Neutrophil (primary cell): ENCODE data around the gene EAF2.

Experiments used
- H3K27ac ChIP-seq: fragments of 200-600 bp; sonication (generic); 2 replicates; pipeline ENCODE4 v1.5.1; 2016; ENCODE audit warnings: mild to moderate bottlenecking, moderate library complexity
- H3K27me3 ChIP-seq: fragments of 200-600 bp; sonication (generic); 2 replicates; pipeline ENCODE4 v1.6.0; 2016; ENCODE audit warnings: mild to moderate bottlenecking
- H3K36me3 ChIP-seq: fragments of 200-600 bp; sonication (generic); 2 replicates; pipeline ENCODE4 v1.5.1; 2017
- H3K4me1 ChIP-seq, 2 experiments: fragments of 200-600 bp in 1 of 2; sonication (generic) in 1 of 2; 1 replicate in 1 of 2; 2 replicates in 1 of 2; pipeline versions ENCODE4 v1.5.1 to v1.6.1; 2013 to 2016; ENCODE audit warnings: low read depth in 1 of 2, low read length in 1 of 2, mild to moderate bottlenecking in 1 of 2, moderate library complexity in 1 of 2; ENCODE audit not compliant: control insufficient read depth in 1 of 2, insufficient read depth in 1 of 2
- H3K4me3 ChIP-seq, 2 experiments: fragments of 200-600 bp in 1 of 2; sonication (generic) in 1 of 2; 1 replicate in 1 of 2; 2 replicates in 1 of 2; pipeline ENCODE4 v1.5.1; 2013 to 2016; ENCODE audit warnings: low read depth in 1 of 2, low read length in 1 of 2, mild to moderate bottlenecking in 1 of 2, moderate library complexity in 1 of 2
- H3K9me3 ChIP-seq: fragments of 200-600 bp; sonication (generic); 2 replicates; pipeline ENCODE4 v1.5.1; 2016
- CTCF ChIP-seq: fragments of 200-600 bp; sonication (generic); IDR thresholded peaks from 2 replicates; pipeline ENCODE4 v1.5.1; 2016; ENCODE audit warnings: antibody characterized with exemption

The EAF2 gene

GRCh38 chr3:121897296-121897695 lies 62.3 kb downstream of the EAF2 start:
- no peak overlapping the region for H3K27ac ChIP-seq
- no peaks in the 10 kb centered on the region for H3K27me3 ChIP-seq
- peaks cover 12 to 13% of the 10 kb centered on the region in 2 experiments for H3K4me1 ChIP-seq
- H3K4me3 ChIP-seq = no peak overlapping the region
- no peaks in the 10 kb centered on the region for H3K9me3 ChIP-seq
- peaks cover 39% of the 10 kb centered on the region for H3K36me3 ChIP-seq
- no peak for TF ChIP-seq CTCF

GRCh38 chr3:121913305-121913990 lies 78.4 kb downstream of the EAF2 start:
- Histone ChIP-seq H3K36me3 (peaks cover 55% of the 10 kb centered on the region), H3K27ac (no peak overlapping the region), H3K4me3 (no peak overlapping the region), H3K4me1 (no peaks in the 10 kb centered on the region), H3K9me3 (no peaks in the 10 kb centered on the region), H3K27me3 (no peaks in the 10 kb centered on the region)
- TF ChIP-seq CTCF = no peak

GRCh38 chr3:121914081-121914998 lies 79.3 kb downstream of the EAF2 start:
- no peak for TF ChIP-seq CTCF
- H3K27me3 ChIP-seq = no peaks in the 10 kb centered on the region
- no peaks in the 10 kb centered on the region for H3K9me3 ChIP-seq
- H3K36me3 ChIP-seq = peaks cover 61% of the 10 kb centered on the region
- H3K27ac ChIP-seq = no peak overlapping the region
- no peaks in the 10 kb centered on the region for H3K4me1 ChIP-seq
- H3K4me3 ChIP-seq = no peak overlapping the region

- TF ChIP-seq CTCF = no peak
- no peaks in the 10 kb centered on the region for H3K9me3 ChIP-seq
- H3K36me3 ChIP-seq = peaks cover 71% of the 10 kb centered on the region
- H3K4me1 ChIP-seq = no peaks in the 10 kb centered on the region
- no peak overlapping the region for H3K27ac ChIP-seq
- H3K4me3 ChIP-seq = no peak overlapping the region
- no peaks in the 10 kb centered on the region for H3K27me3 ChIP-seq
Observed at GRCh38 chr3:121916189-121916588, 81.2 kb downstream of the EAF2 start.

- no peak overlapping the region for H3K27ac ChIP-seq
- no peaks in the 10 kb centered on the region for H3K27me3 ChIP-seq
- peaks cover 72% of the 10 kb centered on the region for H3K36me3 ChIP-seq
- H3K4me1 ChIP-seq = no peaks in the 10 kb centered on the region
- no peaks in the 10 kb centered on the region for H3K9me3 ChIP-seq
- no peak overlapping the region for H3K4me3 ChIP-seq
- no peak for TF ChIP-seq CTCF
Observed at GRCh38 chr3:121918779-121919483, 83.9 kb downstream of the EAF2 start.
